Aorta (tissue), 5 donors: Measurements from ENCODE around the gene LRRC37B. TPM values are rescaled to one million over a fixed set of nuclear protein-coding genes. Genes with fewer than 3 reads are reported as not detected.
"Not testable (repeated sequence)": the region's sequence is repeated elsewhere in the genome, so short reads cannot be mapped to it uniquely, and the experiment has no call there.

Experiments used
- ATAC-seq: fragments of 200-7000 bp; cut with Tn5 transposase; one replicate; pipeline ENCODE4 v1.9.1; 2022; ENCODE audit warnings: moderate library complexity; ENCODE audit not compliant: low FRiP score
- DNase-seq, 2 donors: peaks; one replicate each; pipeline ENCODE4 v3.0.0-alpha.2; 2020
- H3K27ac ChIP-seq, 2 donors: one replicate each; pipeline ENCODE4 v1.5.1; 2013; ENCODE audit warnings: low read length in 2 of 2, mild to moderate bottlenecking in 2 of 2, moderate library complexity in 2 of 2, control low read depth in 1 of 2, inconsistent platforms in 1 of 2, low read depth in 1 of 2
- H3K27me3 ChIP-seq, 2 donors: one replicate each; pipeline ENCODE4 v1.6.1; 2013; ENCODE audit warnings: control low read depth in 1 of 2, low read length in 1 of 2, mild to moderate bottlenecking in 1 of 2, moderate library complexity in 1 of 2; ENCODE audit not compliant: insufficient read depth in 2 of 2, control insufficient read depth in 1 of 2
- H3K36me3 ChIP-seq, 2 donors: one replicate each; pipeline ENCODE4 v1.6.1; 2013; ENCODE audit warnings: control low read depth in 1 of 2, low read length in 1 of 2, mild to moderate bottlenecking in 1 of 2; ENCODE audit not compliant: insufficient read depth in 2 of 2, control insufficient read depth in 1 of 2
- H3K4me1 ChIP-seq, 2 donors: one replicate each; pipeline ENCODE4 v1.6.1; 2013; ENCODE audit warnings: low read length in 2 of 2, control low read depth in 1 of 2, mild to moderate bottlenecking in 1 of 2, moderate library complexity in 1 of 2; ENCODE audit not compliant: insufficient read depth in 2 of 2, control insufficient read depth in 1 of 2
- H3K4me3 ChIP-seq, 2 donors: one replicate each; pipeline ENCODE4 v1.5.1; 2013; ENCODE audit warnings: low read length in 2 of 2, control low read depth in 1 of 2, mild to moderate bottlenecking in 1 of 2
- H3K9me3 ChIP-seq: one replicate; pipeline ENCODE4 v1.6.1; 2013; ENCODE audit warnings: mild to moderate bottlenecking, low read length; ENCODE audit not compliant: control insufficient read depth
- WGBS, 2 donors: extraction: QIAGEN DNeasy Blood & Tissue Kit; methylation state at CpG; one replicate each; pipeline ENCODE4 v1.1.7; 2013; 5-methylcytosine and 5-hydroxymethylcytosine counted together
- intact Hi-C, 2 donors: fragments of 100-400 bp; cut with DNase I; formaldehyde crosslinking; loops; one replicate each; pipeline versions ENCODE4 v1.14.2 to v1.15.0; 2022
- polyA plus RNA-seq, 2 donors: library from polyadenylated mRNA; stranded (reverse); fragments of 200-250 nt; gene quantifications; one replicate each; pipeline ENCODE4 v1.2.3, GENCODE V29; 2013
- total RNA-seq, 2 donors: library from RNA; stranded (reverse); fragmentation: NEBNext Ultra II Directional; extraction: Animal tissue kit (Norgen Biotek cat#: 25700); gene quantifications; one replicate each; pipeline ENCODE4 v1.2.1, GENCODE V29; 2021
- donor health status: healthy with polysubstance abuse.
- donor health status: Bipolar disorder and iron deficiency.
- donor health status: DM: no; HTN: no; CAD: no.
- donor health status: DM: no; HTN: no; CAD: no.
- donor health status: DM: yes; HTN: yes; CAD: no.

The LRRC37B gene
- total and polyA plus RNA-seq, 4 donors: 5.6 to 30.2 (median 14.5) TPM

DNA sequence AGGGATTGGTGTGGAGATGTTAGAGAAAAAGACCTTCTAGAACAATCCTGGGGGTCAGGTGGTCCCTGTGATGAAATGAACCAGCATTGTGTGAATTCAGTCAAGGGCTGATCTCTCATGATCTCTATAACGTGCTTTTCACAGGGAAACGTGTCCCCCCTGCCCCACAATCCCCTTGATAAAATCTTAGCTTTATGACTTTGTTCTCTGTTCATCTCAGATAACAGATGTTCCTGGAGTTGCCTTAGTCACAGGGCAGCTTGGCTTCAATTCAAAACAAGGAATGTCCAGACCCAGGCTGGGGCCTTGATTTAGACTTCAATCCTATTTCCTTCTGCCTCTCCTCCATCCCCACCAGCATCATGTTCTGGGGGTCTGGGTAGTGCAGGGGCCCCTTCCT, 61.9 kb downstream of the LRRC37B start:
- 75 to 91% methylated on average over 2 of the region's 2 CpGs for WGBS, 2 donors
- intact Hi-C loops, ATAC-seq, H3K36me3 ChIP-seq, H3K9me3 ChIP-seq, H3K27me3 ChIP-seq, H3K27ac ChIP-seq, H3K4me3 ChIP-seq, H3K4me1 ChIP-seq, DNase-seq: not testable (repeated sequence)

GRCh38 chr17:32071961-32072360, 64.8 kb downstream of the LRRC37B start:
- intact Hi-C loops, ATAC-seq, H3K27ac ChIP-seq, H3K27me3 ChIP-seq, H3K4me1 ChIP-seq, H3K36me3 ChIP-seq, DNase-seq, H3K4me3 ChIP-seq, H3K9me3 ChIP-seq: not testable (repeated sequence)
- WGBS, 2 donors: 29 to 38% methylated on average over 3 of the region's 4 CpGs

- H3K4me1 ChIP-seq, H3K27me3 ChIP-seq, H3K9me3 ChIP-seq, H3K27ac ChIP-seq, H3K4me3 ChIP-seq, intact Hi-C loops, DNase-seq, H3K36me3 ChIP-seq, ATAC-seq: not testable (repeated sequence)
- 88 to 93% methylated on average over 3 of the region's 4 CpGs for WGBS, 2 donors
Observed at GRCh38 chr17:32073131-32073530, 65.9 kb downstream of the LRRC37B start.

DNA sequence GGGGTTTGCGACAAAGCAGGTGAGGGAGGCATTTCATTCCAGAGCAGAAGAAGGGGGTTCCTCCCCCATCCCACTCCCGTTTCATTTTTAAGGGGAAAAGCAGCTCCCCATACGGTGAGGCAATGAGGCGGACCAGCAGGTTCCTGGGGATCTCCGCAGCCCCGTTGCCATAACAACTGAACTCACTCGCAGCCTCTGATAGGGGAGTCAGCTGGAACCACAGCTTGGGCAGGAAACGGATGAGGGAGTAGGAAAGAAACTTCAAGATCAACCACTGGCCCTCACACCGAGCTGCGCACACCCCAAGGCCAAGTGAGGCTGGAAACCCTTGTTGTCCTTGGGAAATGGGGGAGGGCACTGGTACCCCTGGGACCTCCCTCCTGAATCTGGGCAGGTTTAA, 72.6 kb downstream of the LRRC37B start:
- H3K4me1 ChIP-seq, intact Hi-C loops, H3K4me3 ChIP-seq, H3K9me3 ChIP-seq, H3K36me3 ChIP-seq, H3K27ac ChIP-seq, H3K27me3 ChIP-seq, ATAC-seq: not testable (repeated sequence)
- WGBS, 2 donors: 6 to 10% methylated on average over 10 of the region's 10 CpGs
- DNase-seq: peak; percentile 52 to 77

- DNase-seq, intact Hi-C loops, H3K9me3 ChIP-seq, H3K27me3 ChIP-seq, H3K36me3 ChIP-seq, H3K27ac ChIP-seq, H3K4me1 ChIP-seq: not testable (repeated sequence)
- ATAC-seq: peak; percentile 57
- H3K4me3 ChIP-seq: peak overlapping the region in 1 of 2 donors; percentile 54
- 1 to 2% methylated on average over 6 to 15 of the region's 17 CpGs for WGBS, 2 donors
Observed at GRCh38 chr17:32083550-32083979, 76.4 kb downstream of the LRRC37B start.

DNA sequence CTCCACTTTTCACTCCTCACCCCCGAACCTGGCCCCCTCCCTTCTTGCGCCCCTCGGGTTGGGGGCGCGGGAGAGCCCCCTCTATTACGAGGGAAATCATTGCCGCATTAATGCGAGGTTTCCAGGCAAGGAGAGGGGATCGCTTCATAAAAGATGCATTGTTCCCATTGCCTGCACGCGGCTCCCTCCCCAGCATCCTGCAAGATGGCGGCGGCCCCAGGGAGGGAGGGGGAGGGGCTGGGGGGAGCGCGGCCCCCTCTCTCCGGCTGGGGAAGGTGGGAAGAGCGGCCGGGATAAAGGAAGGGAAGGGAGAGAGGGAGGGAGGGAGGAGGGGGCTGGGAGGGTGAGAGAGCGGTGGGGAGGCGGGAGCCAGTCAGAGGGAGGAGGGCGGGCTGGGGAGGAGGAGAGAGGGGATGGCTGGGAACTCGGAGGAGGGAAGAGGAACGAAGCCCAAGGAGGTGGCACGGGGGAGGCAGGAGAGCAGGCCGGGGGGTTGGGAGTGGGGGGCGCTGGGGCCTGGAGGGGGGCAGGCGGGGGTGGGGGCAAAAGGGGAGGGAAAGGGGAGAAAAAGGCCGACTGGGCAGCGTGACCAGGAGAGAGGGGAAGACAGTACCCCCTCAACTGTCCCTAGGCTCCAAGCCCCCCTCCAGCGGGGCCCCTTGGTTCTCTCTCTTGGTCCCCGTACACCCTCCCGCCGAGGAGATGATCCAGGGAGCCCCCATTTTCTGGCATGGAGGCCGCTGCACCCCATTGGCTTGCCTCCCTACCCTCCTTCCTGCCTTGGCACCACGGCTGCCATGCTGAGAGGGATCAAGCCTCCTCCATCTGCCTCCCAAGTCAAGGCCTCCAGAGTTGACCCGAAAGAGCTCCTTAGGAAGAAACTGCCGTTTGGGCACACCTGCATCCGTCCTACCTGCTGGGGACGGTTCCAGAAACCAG, 77.1 kb downstream of the LRRC37B start:
- DNase-seq, H3K27ac ChIP-seq, H3K9me3 ChIP-seq, H3K36me3 ChIP-seq, intact Hi-C loops, H3K4me1 ChIP-seq, H3K27me3 ChIP-seq: not testable (repeated sequence)
- peak; percentile 66 for ATAC-seq
- WGBS, 2 donors: 0% methylated on average over 7 to 20 of the region's 39 CpGs
- peak overlapping the region in 1 of 2 donors; percentile 54 for H3K4me3 ChIP-seq

DNA sequence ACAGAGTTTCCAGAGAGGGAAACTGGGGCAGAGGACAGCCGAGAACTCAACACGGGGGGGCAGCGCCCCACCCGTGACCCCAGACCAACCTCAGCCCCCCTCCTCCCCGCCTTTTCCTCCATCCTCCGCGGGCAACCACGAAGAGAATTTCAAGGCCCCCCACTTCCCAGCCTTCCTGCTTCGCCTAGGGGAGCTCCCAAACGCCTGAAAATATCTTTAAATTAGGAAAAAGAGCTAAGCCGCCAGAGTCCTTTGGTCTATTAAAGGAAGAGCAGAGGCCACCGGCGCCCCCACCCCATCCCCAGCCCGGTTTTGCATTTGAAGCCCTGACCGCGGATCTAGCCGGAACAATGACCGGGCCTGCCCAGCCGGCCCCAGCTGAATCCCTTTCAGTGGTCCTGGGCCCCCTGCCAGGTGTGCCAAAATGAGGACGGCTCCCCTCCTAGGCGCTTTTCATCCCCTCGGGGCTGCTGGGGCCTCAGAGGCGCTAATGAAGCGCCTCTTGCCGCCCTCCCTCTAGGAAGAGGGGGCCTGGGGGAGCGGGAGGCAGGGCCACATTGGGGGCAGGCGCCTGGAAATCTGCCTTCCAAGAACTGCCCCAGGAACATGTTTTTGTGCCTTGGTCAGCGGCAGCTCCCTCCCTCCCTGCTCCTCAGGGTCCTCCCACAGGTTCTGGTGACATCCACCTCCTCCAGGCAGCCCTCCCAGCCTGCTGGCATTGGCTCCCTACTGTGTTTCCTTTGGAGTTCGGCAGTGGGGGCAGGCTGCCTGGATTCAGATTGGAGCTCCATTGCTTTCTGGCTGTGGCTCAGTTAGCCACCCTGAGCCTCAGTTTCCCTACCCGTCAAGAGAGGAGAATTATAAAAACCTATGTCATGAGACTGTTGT, 78.0 kb downstream of the LRRC37B start:
- H3K27ac ChIP-seq, DNase-seq, H3K9me3 ChIP-seq, intact Hi-C loops, H3K4me1 ChIP-seq, H3K36me3 ChIP-seq, H3K27me3 ChIP-seq, H3K4me3 ChIP-seq: not testable (repeated sequence)
- WGBS, 2 donors: 38 to 45% methylated on average over 18 to 26 of the region's 30 CpGs
- peak; percentile 51 for ATAC-seq

- DNase-seq, intact Hi-C loops, H3K27me3 ChIP-seq, H3K4me3 ChIP-seq, H3K27ac ChIP-seq, ATAC-seq, H3K36me3 ChIP-seq, H3K9me3 ChIP-seq, H3K4me1 ChIP-seq: not testable (repeated sequence)
- 95 to 96% methylated on average over 4 of the region's 4 CpGs for WGBS, 2 donors
Observed at GRCh38 chr17:32086833-32087232, 79.7 kb downstream of the LRRC37B start.
